GM21825 (cell line): ENCODE measurements around the gene KRTAP5-4.
"Not testable (repeated sequence)": the region's sequence is repeated elsewhere in the genome, so short reads cannot be mapped to it uniquely, and the experiment has no call there.

Source experiments
- ATAC-seq: cut with Tn5 transposase; IDR thresholded peaks from one replicate; pipeline ENCODE4 v1.9.1; 2021; ENCODE audit warnings: mild to moderate bottlenecking, moderate library complexity; ENCODE audit not compliant: unreplicated experiment

Gene KRTAP5-4

DNA sequence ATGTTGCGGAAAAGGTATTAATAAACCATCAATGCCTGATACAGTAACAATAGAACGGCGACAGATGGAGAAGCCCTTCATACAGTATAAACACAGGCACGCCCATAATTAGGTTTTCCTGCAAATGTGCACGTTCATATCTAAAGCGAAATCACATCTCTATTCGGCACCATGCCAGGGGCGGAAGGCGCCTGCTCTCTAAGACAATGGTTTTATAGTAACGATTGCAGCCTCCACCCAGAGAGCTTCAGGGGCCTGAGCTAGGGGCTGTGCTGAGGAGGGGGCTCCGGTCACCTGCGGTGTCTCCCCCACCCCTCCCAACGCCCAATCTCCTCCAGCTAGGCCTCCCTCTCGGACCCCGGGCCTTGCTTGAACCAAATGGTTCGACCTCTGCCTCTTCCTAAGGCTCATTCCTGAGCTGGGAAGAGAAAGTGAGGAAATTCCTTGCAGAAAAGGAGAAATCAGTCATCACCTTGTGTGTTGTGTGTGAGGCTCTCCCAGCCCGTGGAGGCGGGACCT lies 17.2 kb upstream of the KRTAP5-4 start:
- no peak for ATAC-seq

DNA sequence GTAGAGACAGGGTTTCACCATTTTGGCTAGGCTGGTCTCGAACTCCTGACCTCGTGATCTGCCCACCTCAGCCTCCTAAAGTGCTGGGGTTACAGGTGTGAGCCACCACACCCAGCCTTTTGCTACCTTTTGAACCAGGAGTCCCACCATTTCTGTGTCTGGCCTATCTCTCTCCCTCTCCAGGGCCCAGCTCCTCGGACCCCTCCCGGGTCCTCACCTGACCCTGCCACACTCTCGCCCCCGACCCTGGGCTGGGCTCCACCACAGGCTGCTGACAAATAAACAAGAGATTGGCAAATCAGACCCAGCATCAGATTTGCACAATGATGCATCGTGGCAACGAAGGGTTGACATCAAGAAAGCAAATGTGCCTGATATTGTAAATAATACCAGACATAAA lies 16.4 kb upstream of the KRTAP5-4 start:
- no peak for ATAC-seq

DNA sequence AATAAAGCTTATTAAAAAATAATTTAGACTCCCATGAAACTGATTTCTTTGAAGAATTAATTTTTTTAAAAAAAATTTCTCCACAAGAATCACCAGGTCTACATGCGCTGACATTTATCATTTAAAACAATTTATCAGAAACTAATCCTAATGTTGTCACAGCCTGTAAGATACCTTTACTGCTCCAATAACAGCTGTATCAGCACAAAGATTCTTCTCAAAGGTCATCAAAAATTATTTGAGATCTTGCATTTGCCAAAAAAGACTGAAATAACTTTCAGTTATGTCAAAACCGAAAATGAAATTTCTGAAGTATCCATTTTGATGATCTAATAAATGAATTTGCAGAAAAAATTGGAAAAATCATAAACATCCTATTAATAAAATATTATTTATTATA lies 15.7 kb upstream of the KRTAP5-4 start:
- no peak for ATAC-seq

DNA sequence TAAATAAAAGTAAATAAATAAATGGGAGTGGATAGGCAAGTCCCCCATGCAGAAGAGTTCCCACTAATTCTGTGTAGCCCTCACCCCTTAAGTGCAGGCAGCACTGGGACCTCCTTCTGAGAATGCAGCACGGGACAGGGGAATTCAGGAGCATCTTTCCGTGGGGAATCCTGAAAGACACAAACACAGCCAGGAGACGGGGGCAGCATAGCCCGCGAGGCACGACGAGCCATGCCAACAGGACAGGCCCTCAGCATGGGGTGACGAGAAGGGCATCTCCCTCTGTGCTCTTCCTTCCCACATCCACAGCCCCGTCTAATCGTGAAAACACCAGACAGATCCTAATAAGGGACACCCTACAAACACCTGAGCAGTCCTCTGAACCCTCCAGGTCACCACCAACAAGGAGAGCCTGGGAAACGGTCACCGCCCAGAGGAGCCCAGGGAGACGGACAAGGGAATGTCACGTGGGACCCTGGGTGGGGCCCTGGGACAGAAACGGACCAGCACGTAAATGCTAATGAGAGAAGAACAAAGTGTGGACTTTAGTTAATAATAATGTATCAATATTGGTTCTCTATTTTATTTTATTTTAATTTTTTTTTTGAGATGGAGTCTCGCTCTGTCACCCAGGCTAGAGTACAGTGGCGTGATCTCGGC lies 14.5 kb upstream of the KRTAP5-4 start:
- ATAC-seq, result no peak

DNA sequence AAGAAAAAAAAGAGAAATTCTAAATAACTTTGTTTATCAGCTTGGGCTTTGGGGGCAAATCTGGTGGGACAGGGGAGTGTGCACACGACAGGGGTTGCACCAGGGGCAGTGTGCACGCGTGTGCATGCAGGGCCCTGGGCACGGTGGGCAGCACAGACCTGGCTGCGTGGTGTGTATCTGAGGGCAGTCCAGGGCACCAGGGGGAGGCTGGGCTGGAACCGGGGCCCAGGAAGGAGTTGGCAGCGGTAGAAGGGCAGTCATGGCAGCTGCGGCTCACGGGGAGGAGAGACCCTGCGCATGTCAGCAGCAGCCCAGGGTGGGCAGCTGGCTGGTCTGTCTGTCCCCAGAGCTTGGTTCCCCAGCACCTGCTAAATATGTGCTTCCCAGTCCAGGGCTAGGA lies 11.9 kb upstream of the KRTAP5-4 start:
- no peak for ATAC-seq

DNA sequence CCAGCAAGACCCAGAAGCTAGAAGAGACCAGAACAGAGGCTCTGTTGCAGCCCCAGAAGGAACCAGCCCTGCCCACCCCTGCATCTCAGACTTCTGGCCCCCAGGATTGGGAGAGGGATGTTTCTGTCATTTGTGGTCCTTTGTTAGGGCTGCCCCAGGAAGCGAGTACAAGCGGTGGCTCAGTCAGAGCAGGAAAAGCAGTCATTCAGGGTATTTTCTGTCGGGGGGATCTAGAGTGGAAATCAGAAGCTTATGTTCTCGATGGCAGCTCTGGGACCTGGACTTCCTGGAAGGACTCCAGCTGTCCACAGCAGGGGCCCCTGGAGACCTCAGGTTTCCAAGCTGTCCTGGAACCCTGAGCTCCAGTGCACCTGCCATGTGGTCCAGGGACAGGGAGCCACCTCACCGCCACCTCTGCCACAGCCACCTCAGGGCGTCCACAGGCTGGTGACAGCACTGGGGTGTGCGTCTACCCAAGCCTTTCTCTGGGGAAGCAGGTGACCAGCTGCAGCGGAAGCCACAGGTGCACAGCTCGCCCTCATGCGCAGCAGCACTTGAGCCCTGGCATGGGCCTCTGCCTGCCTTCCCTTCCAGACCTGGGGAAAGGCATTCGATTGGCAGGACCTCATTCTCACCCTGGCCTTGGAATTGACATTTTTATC lies 10.2 kb upstream of the KRTAP5-4 start:
- ATAC-seq, result no peak

DNA sequence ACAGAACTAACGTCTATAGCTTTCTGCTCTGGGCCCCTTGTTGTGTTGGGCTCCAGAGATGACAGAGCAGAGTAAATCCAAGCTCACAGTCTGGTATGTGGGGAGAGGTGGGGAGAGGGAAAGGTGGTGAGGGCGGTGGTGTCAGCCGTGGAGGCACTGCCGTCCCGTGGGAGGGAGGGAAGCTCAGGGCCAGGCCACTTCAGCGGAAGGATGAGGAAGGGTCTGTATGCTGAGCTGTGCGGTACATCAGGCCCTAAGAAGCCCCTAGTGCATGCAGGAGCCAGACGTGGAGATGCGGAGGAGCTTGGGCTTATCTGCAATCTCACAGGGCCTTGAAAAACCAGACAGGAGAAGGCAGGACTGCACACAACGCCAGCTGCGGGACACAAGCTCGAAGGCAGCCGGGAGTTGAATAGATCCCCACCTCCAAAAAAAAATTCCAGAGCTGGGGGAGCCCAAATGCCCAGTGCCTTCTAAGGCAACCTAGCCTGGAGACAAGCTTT lies 9.2 kb upstream of the KRTAP5-4 start:
- no peak for ATAC-seq

DNA sequence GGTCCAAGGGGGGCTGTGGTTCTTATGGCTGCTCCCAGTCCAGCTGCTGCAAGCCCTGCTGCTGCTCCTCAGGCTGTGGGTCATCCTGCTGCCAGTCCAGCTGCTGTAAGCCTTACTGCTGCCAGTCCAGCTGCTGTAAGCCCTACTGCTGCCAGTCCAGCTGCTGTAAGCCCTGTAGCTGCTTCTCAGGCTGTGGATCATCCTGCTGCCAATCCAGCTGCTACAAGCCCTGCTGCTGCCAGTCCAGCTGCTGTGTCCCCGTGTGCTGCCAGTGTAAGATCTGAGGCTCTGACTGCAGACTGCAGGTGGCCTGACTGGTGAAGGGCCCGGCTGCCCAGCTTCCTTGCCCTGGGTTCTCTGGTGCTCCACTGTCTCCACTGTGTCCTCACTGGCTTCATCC lies 8.3 kb upstream of the KRTAP5-4 start:
- ATAC-seq, result no peak

DNA sequence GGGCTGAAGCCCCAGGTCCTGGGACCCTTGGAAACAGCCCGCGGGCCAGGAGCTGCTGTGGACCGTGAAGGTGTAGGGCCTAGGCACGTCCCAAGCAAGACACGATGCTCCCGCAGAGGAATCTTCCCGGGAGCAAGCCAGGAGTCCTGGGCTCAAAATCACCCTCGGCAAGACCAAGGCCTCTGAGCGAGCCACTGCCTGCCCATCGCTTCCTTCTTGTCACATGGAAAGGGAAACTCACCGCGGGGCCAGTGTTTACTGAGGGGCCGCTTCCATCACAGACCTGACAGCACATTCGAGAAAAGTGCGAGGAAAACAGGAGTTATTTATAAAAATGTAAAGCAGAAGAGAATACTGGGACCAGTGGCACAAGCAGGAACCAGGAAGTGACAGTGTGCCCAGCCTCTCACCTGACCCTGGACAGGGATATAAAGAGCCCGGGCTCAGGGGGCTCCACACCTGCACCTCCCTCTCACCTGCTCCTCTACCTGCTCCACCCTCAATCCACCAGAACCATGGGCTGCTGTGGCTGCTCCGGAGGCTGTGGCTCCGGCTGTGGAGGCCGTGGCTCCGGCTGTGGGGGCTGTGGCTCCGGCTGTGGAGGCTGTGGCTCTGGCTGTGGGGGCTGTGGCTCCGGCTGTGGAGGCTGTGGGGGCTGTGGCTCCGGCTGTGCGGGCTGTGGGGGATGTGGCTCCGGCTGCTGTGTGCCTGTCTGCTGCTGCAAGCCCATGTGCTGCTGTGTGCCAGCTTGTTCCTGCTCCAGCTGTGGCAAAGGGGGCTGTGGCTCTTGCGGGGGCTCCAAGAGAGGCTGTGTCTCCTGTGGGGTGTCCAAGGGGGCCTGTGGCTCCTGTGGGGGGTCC lies 7.6 kb upstream of the KRTAP5-4 start, which contains the start of gene KRTAP5-5:
Gene KRTAP5-5, plus strand, starts transcription at position 450 of the 860 bp plus-strand sequence. Its CDS starts 66 bp downstream, at position 516.
- ATAC-seq, result no peak

DNA sequence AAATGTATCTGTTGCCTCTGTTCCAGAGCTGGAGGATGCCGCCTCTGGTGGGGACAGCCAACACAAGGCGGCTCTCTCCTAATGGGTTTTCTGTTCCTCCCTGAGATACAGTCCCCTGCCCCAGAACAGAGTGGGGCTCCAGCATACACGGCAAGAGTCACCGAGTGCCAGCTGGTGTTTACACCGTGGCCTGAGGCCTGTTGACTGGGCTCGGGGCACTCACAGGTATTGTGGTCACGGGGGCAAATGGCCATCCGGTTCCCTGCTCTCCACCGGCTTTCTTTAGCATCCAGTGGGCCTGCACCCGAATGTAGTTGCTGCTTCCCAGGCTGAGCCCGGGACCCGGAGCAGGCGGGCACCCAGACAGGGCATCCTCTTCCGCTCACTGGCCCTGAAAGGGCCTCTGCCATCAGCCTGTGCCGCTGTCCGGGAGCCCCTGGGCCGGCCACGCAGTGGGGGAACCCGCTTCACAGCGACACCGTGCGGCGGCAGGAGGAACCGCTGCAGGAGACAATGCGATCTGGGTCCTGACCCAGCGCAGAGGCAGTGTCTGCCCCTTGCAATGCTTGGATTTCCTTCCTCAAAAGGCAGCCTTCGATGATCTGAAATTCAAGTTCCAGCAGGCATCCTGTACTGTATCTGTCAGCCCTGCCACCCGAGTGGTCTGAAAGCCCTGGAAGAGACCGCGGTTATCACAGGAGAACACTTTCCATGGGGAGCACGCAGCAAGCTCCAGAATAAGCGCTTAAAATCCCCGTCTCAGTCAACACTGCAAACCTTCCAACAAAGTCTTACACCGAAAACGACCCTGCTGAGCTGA lies 6.8 kb upstream of the KRTAP5-4 start:
- no peak for ATAC-seq

DNA sequence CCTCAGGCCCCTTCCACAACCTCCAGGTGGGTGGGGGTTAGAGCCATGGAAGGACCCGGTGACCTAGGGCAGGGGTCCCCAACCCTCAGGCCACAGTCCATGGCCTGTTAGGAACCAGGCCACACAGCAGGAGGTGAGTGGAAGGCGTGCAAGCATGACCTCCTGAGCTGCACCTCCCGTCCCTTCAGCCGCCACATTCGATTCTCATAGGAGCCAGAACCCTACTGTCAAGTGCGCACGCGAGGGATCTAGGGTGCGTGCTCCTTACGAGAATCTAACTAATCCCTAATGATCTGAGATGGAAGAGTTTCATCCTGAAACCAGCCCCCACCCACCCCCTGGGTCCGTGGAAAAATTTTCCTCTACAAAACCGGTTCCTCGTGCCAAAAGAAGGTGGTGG lies 3.6 kb upstream of the KRTAP5-4 start:
- no peak for ATAC-seq

DNA sequence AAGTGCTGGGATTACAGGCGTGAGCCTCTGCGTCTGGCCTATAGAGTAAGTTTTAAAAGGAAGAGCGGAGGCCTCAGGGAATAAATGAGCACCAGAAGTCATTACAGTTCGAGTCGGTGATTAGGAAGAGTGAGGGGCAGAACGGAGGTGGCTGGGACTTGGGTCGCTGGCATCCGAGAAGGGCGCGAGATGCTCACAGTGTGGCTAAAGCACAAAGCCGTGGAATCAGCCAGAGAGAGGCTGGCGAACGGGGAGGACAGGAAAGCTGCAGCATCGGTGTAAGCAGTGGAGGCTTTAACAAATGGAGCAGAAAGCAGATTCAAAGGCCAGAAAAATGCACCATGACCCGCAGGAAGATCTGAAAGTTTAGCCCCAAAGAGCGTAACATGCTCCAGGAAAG lies 2.7 kb upstream of the KRTAP5-4 start:
- no peak for ATAC-seq

DNA sequence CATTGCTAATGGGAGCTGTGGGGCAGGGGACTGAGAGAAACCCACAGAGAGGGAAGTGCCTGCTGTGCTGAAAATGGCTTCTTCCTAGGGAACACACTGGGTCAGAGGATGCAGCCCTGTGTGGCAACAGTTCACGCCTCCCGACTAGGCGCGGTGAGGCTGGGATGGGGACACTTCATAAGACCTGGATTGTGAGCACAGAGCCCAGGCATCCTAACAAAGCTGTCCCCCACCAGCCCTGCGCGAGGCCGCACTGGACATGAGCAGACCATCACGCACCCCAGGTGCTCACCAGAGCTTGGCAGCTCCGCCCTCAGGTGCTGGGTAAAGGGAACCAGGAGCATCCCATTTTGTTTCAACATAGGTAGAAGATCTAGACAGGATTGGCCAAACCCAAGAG lies 1.8 kb upstream of the KRTAP5-4 start:
- no peak for ATAC-seq

DNA sequence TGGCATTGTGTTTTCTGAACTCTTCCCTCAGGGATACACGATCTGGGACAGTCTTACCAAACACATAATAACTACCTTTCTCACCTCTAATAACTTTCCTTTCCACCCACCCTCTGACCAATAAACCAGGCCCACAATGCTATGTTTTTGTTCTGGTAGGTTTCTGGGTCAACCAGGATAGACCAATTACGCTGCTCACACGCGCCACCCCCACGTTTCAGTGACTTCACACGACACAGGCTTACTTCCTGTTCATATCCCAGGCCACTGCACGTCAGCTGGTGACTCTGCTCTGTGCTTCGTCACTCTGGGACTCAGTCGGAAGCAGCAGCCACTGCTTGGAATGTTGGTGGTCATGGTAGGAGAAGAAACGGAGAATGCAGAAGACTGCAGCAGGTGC lies 2.5 kb downstream of the KRTAP5-4 start:
- no peak for ATAC-seq

DNA sequence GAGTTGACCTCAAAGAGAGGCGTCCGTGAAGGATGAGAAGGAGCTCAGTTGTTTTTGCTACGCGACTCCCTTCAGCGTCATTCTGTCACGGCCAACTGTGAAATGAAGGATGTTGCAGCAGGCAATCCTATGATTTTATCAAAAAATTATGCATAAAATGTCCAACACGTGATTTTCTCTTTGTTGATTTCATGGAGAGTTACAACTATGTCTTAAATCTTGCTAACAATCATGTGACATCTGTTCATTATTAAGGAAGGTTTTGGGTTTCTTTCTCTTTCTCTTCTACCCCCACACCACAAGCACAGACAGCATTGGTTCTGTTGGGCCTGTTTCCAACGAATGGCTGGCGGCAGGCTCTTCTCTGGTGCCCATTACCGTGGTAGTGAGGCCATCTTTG lies 3.7 kb downstream of the KRTAP5-4 start:
- no peak for ATAC-seq

DNA sequence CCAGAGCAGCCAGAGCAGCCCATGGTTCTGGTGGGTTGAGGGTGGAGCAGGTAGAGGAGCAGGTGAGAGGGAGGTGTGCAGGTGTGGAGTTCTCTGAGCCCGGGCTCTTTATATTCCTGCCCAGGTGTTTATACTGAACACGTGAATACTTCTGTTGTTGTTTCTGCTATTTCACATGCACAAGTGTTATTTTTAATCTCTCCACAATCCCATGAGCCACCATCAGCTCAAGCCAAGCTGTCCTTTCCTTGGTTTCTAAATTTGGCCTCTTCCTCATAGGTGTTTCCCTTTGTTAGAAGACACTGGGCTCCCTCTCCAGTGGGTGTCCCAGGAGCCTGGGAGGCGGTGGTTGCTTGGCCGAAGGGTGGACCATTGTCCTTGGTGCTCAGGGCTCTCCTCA lies 13.6 kb downstream of the KRTAP5-4 start, which contains the start of gene KRTAP5-3:
Gene KRTAP5-3, minus strand, starts transcription at position 101 of the 400 bp plus-strand sequence. Its CDS starts 78 bp downstream, at position 23.
- no peak for ATAC-seq

DNA sequence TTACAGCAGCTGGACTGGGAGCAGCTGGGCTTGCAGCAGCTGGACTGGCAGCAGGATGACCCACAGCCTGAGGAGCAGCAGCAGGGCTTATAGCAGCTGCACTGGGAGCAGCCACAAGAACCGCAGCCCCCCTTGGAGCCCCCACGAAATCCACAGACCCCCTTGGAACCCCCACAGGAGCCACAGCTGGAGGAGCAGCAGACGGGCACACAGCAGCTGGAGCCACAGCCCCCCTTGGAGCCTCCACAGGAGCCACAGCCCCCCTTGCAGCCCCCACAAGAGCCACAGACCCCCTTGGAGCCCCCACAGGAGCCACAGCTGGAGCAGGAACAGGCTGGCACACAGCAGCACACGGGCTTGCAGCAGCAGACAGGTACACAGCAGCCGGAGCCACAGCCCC lies 14.0 kb downstream of the KRTAP5-4 start:
- ATAC-seq, result not testable (repeated sequence)

DNA sequence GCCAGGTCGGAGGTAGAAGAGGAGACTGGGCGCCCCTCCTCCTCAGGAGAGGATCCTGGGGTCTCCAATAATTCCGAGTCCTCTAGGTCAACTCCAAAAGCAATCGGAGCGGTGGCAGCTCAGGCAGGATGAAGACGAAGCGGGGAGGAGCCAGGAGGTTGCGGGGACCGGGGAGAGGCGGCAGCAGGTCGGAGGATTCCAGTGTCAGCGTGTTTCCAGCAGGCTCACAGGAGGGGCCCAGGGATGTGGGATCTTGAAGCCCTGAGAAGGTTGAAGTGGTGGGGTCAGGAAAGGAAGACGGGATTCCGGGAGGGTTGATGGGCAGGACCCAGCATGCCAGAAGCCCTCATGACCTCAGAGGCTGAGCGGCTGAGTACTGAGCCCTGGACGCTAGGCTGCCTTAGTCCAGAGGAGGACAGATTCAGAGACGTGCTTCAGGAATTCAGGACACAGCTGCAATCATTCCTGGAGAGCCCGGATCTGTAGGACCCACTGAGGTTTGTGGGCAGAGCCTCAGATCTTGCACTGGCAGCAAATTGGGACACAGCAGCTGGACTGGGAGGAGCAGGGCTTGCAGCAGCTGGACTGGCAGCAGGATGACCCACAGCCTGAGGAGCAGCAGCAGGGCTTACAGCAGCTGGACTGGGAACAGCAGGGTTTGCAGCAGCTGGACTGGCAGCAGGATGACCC lies 14.6 kb downstream of the KRTAP5-4 start:
- not testable (repeated sequence) for ATAC-seq

DNA sequence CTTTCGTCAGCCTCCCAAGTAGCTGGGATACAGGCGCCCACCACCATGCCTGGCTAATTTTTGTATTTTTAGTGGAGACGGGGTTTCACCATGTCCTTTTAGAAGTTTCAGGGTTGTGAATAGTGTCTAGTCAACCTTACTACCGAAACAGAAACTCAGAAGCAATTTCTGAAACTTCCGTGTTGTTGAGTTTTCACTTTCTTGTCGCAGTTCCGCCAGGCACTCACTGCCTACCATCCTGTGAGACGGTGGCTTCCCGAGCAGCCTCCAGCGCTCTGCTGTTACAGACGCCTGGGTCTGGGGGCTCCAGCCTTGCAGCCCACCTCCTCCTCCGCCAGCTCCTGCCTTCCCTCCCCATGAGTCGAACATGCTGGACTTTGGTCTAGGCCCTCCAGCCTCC lies 16.0 kb downstream of the KRTAP5-4 start:
- peak; percentile 90 for ATAC-seq

DNA sequence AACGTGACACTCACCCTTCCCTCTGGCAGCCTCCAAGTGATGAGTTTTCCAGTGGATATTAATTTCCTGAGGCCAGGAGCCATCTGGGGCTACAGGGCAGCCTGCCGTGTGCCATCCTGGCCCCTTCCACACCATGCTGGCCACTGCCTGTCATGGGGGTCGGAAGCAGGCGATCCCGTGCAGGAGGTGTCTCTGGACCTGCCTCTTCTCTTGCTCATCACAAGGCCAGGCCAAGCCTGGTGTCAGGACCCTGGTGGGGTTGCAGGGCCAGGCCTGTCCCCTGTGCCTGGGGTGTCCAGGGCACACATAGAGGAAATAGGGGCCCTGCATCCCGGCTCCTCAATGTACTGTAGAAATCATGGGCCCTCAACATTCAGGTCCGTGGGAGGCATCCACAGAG lies 17.2 kb downstream of the KRTAP5-4 start:
- no peak for ATAC-seq
